ENCODE measurements around the gene ROPN1L.
A peak's percentile ranks its signal among the peaks of the same experiment; 100 is the strongest.

Gene ROPN1L

DNA sequence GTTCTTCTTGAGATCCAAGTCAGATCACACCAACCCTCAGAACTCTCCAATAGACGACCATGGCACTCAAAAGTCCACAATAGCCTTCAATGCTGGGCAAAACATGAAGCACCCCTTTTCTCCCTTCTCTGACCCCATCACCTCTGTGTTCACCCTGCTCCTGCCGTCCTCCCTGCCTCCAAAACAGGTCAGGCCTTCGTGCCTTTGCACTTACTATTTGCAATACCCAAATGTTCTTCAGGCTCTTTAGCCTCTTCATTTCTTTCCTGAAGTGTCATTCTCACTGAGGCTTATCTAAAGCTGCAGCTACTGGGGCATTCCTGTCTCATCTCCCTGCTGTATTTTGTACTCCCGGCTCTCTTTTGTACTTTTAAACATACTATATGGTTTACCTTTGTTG lies 2.0 kb upstream of the ROPN1L start:
- H3K36me3 ChIP-seq (ENCODE audit: control insufficient read depth, low read length): peaks cover 2% of the 10 kb centered on the region; the same call in 1 of the 2 replicates
- H3K4me1 ChIP-seq (ENCODE audit: control insufficient read depth, low read length): peaks cover 17% of the 10 kb centered on the region
- H3K27ac ChIP-seq (ENCODE audit: low read depth, low read length): no peak overlapping the region
- no peaks in the 10 kb centered on the region for H3K9me2 ChIP-seq (replicated peaks; ENCODE audit: control insufficient read depth, low read length)
- no peak overlapping the region for H3K4me2 ChIP-seq (ENCODE audit: low read length)
- no peak overlapping the region for H3K4me3 ChIP-seq (ENCODE audit: low read length)
- H4K20me1 ChIP-seq (ENCODE audit: control insufficient read depth, insufficient read depth, low read depth, low read length): no peaks in the 10 kb centered on the region
- no peaks in the 10 kb centered on the region for H3K79me2 ChIP-seq (ENCODE audit: control insufficient read depth, low read length)
- peaks cover 18% of the 10 kb centered on the region for H3F3A ChIP-seq (ENCODE audit: control insufficient read depth, insufficient read depth)
- H3K9me3 ChIP-seq (ENCODE audit: control insufficient read depth, insufficient read depth, low read length): no peaks in the 10 kb centered on the region
- H3K27me3 ChIP-seq (ENCODE audit: control insufficient read depth, low read length): peaks cover 14% of the 10 kb centered on the region
- TF ChIP-seq, protein P1, sequence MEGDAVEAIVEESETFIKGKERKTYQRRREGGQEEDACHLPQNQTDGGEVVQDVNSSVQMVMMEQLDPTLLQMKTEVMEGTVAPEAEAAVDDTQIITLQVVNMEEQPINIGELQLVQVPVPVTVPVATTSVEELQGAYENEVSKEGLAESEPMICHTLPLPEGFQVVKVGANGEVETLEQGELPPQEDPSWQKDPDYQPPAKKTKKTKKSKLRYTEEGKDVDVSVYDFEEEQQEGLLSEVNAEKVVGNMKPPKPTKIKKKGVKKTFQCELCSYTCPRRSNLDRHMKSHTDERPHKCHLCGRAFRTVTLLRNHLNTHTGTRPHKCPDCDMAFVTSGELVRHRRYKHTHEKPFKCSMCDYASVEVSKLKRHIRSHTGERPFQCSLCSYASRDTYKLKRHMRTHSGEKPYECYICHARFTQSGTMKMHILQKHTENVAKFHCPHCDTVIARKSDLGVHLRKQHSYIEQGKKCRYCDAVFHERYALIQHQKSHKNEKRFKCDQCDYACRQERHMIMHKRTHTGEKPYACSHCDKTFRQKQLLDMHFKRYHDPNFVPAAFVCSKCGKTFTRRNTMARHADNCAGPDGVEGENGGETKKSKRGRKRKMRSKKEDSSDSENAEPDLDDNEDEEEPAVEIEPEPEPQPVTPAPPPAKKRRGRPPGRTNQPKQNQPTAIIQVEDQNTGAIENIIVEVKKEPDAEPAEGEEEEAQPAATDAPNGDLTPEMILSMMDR (IDR thresholded peaks at IDR 0.05; ENCODE audit: low read depth, low read length, poor library complexity, severe bottlenecking): no peak
- TF ChIP-seq EZH2phosphoT487 (IDR thresholded peaks at IDR 0.05; ENCODE audit: borderline replicate concordance, low read length): no peak

DNA sequence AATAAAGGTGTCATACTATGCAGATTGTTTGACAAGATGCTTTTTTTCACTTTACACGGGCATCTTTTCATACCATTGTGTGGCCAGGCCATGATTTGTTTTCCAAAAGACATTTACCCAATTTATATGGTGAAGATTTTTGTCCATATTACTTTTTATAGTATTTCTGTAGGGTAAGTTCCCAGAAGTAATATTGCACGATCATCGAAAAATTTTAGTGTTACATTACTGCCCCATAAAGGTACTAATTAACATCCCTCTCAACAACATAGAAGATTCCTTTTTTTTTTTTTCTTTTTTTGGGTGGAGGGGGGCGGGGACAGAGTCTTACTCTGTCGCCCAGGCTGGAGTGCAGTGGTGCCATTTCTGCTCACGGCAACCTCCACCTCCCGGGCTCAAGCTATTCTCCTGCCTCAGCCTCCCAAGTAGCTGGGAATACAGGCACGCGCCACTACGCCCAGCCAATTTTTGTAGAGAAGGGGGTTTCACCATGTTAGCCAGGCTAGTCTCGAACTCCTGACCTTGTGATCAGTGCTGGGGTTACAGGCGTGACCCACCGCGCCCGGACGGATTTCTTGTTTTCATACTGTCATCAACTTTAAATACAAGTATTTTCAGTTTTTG lies 1.2 kb upstream of the ROPN1L start:
- no peak for TF ChIP-seq EZH2phosphoT487 (IDR thresholded peaks at IDR 0.05; ENCODE audit: borderline replicate concordance, low read length)
- TF ChIP-seq, protein P1 (IDR thresholded peaks at IDR 0.05; ENCODE audit: low read depth, low read length, poor library complexity, severe bottlenecking): no peak
- H3K27ac ChIP-seq (ENCODE audit: low read depth, low read length): no peak overlapping the region
- peaks cover 23% of the 10 kb centered on the region for H3K4me1 ChIP-seq (ENCODE audit: control insufficient read depth, low read length)

DNA sequence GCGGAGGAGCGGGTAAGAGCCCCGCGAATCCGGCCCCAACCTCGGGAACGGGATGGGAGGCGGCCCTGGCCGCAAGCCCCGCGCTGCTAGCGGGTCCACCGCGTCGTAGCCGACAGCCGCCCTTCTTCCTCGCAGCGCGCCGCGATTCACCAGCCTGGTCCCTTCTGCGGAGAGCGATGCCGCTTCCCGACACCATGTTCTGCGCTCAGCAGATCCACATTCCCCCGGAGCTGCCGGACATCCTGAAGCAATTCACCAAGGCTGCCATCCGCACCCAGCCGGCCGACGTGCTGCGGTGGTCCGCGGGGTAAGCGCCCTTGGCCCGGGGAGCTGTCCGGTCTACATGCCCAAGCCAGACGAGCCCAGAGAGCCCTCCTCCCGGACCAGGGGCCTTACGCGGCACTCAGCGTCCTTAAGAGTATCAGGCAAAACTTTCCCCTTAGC lies 335 bp downstream of the ROPN1L start:
- peaks cover 14% of the 10 kb centered on the region for H3K27me3 ChIP-seq (ENCODE audit: control insufficient read depth, low read length)
- H3K4me2 ChIP-seq (ENCODE audit: low read length): peak overlapping the region; percentile 90
- H3K79me2 ChIP-seq (ENCODE audit: control insufficient read depth, low read length): no peaks in the 10 kb centered on the region
- H3F3A ChIP-seq (ENCODE audit: control insufficient read depth, insufficient read depth): peaks cover 18% of the 10 kb centered on the region
- H3K9me3 ChIP-seq (ENCODE audit: control insufficient read depth, insufficient read depth, low read length): no peaks in the 10 kb centered on the region
- no peaks in the 10 kb centered on the region for H4K20me1 ChIP-seq (ENCODE audit: control insufficient read depth, insufficient read depth, low read depth, low read length)
- peak overlapping the region; percentile 80 for H3K4me3 ChIP-seq (ENCODE audit: low read length)
- TF ChIP-seq EZH2phosphoT487 (IDR thresholded peaks at IDR 0.05; ENCODE audit: borderline replicate concordance, low read length): peak; percentile 48; the same call in 1 of the 2 replicates
- TF ChIP-seq, protein P1 (IDR thresholded peaks at IDR 0.05; ENCODE audit: low read depth, low read length, poor library complexity, severe bottlenecking): no peak
- H3K4me1 ChIP-seq (ENCODE audit: control insufficient read depth, low read length): peaks cover 29% of the 10 kb centered on the region
- no peaks in the 10 kb centered on the region for H3K9me2 ChIP-seq (replicated peaks; ENCODE audit: control insufficient read depth, low read length)
- no peaks in the 10 kb centered on the region for H3K36me3 ChIP-seq (ENCODE audit: control insufficient read depth, low read length)
- no peak overlapping the region for H3K27ac ChIP-seq (ENCODE audit: low read depth, low read length)

More for the DNA sequence above, 1.2 kb upstream of the ROPN1L start:
- Histone ChIP-seq H3K9me3 (ENCODE audit: control insufficient read depth, insufficient read depth, low read length) (no peaks in the 10 kb centered on the region), H3K36me3 (ENCODE audit: control insufficient read depth, low read length) (no peaks in the 10 kb centered on the region), H3K79me2 (ENCODE audit: control insufficient read depth, low read length) (no peaks in the 10 kb centered on the region), H3K4me3 (ENCODE audit: low read length) (no peak overlapping the region), H4K20me1 (ENCODE audit: control insufficient read depth, insufficient read depth, low read depth, low read length) (no peaks in the 10 kb centered on the region), H3K4me2 (ENCODE audit: low read length) (peak overlapping the region; percentile 90), H3K27me3 (ENCODE audit: control insufficient read depth, low read length) (peaks cover 14% of the 10 kb centered on the region), H3F3A (ENCODE audit: control insufficient read depth, insufficient read depth) (peaks cover 18% of the 10 kb centered on the region), H3K9me2 (replicated peaks; ENCODE audit: control insufficient read depth, low read length) (no peaks in the 10 kb centered on the region)
